Astrocyte (in vitro differentiated cells and primary cell): ENCODE results near the gene ENPP7.

Experiments
- EZH2 ChIP-seq: IDR thresholded peaks from 2 replicates; pipeline ENCODE4 v1.6.1; 2012; ENCODE audit warnings: mild to moderate bottlenecking, low read length, inconsistent platforms; ENCODE audit not compliant: insufficient read depth
- TF ChIP-seq, protein P1 (sequence below): IDR thresholded peaks from 2 replicates; pipeline ENCODE4 v1.5.1; 2011; ENCODE audit warnings: low read depth, mild to moderate bottlenecking, inconsistent platforms, low read length, moderate library complexity; ENCODE audit not compliant: insufficient read depth

DNA sequence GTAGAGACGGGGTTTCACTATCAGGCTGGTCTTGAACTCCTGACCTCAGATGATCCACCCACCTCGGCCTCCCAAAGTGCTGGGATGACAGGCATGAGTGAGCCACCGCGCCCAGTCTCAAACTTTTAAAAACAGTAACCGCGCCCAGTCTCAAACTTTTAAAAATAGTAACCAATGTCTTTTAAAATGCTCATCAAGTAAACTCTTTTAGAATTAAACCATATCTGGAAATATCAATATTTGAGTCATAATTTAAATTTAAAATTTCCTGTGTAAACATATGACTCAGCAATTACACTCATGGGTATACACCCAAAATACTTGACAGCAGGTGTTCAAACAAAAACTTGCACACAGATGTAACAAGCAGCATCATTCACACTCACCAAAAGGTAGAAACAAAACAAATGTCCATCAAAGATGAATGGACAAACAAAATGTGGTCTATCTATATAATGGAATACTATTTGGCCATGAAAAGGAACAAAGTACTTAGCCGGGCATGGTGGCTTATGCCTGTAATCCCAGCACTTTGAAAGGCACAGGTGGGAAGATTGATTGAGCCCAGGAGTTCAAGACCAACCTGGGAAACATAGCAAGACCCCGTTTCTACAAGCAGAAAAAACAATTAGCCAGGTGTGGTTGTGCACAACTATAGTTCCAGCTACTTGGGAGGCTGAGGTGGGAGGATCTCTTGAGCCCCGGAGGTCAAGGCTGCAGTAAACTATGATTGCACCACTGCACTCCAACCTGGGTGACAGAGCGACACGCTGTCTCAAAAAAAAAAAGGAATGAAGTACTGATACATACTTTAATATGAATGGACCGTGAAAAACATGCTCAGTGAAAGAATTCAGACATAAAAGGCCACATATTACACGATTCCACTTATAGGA lies 20.2 kb downstream of the ENPP7 start:
- TF ChIP-seq, protein P1, sequence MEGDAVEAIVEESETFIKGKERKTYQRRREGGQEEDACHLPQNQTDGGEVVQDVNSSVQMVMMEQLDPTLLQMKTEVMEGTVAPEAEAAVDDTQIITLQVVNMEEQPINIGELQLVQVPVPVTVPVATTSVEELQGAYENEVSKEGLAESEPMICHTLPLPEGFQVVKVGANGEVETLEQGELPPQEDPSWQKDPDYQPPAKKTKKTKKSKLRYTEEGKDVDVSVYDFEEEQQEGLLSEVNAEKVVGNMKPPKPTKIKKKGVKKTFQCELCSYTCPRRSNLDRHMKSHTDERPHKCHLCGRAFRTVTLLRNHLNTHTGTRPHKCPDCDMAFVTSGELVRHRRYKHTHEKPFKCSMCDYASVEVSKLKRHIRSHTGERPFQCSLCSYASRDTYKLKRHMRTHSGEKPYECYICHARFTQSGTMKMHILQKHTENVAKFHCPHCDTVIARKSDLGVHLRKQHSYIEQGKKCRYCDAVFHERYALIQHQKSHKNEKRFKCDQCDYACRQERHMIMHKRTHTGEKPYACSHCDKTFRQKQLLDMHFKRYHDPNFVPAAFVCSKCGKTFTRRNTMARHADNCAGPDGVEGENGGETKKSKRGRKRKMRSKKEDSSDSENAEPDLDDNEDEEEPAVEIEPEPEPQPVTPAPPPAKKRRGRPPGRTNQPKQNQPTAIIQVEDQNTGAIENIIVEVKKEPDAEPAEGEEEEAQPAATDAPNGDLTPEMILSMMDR = no peak
- TF ChIP-seq EZH2 = no peak
